Ishikawa (cell line): ENCODE measurements around the gene FAIM2.

Experiments used
- CEBPB ChIP-seq: IDR thresholded peaks from 2 replicates; pipeline ENCODE4 v1.6.1; 2012
- EP300 ChIP-seq: IDR thresholded peaks from 2 replicates; pipeline ENCODE4 v1.6.1; 2012; ENCODE audit warnings: borderline replicate concordance
- FOXM1 ChIP-seq: IDR thresholded peaks from 2 replicates; pipeline ENCODE4 v1.6.1; 2012; ENCODE audit warnings: low read depth, borderline replicate concordance
- MAX ChIP-seq: IDR thresholded peaks from 2 replicates; pipeline ENCODE4 v1.6.1; 2012
- NFIC ChIP-seq: IDR thresholded peaks from 2 replicates; pipeline ENCODE4 v1.6.1; 2012
- RAD21 ChIP-seq: IDR thresholded peaks from 2 replicates; pipeline ENCODE4 v1.6.1; 2012; ENCODE audit warnings: low read depth
- REST ChIP-seq: IDR thresholded peaks from 2 replicates; pipeline ENCODE4 v1.6.1; 2012; ENCODE audit warnings: low read depth, mild to moderate bottlenecking
- TAF1 ChIP-seq: IDR thresholded peaks from 2 replicates; pipeline ENCODE4 v1.6.1; 2012; ENCODE audit warnings: low read depth, mild to moderate bottlenecking
- TCF12 ChIP-seq: IDR thresholded peaks from 2 replicates; pipeline ENCODE4 v1.6.1; 2012; ENCODE audit warnings: low read depth
- TEAD4 ChIP-seq: IDR thresholded peaks from 2 replicates; pipeline ENCODE4 v1.6.1; 2012
- YY1 ChIP-seq: IDR thresholded peaks from 2 replicates; pipeline ENCODE4 v1.6.1; 2012; ENCODE audit warnings: low read depth

GRCh38 chr12:49904601-49905000, 901 bp upstream of the FAIM2 start:
- TF ChIP-seq TAF1 (no peak), MAX (no peak), CEBPB (no peak), REST (no peak), FOXM1 (no peak), TEAD4 (no peak), TCF12 (no peak), NFIC (no peak), EP300 (no peak), YY1 (no peak), RAD21 (no peak)
